MM.1S (cell line): ENCODE results near the gene ASPHD2.

ENCODE experiments used
- DNase-seq: peaks from one replicate; pipeline ENCODE4 v3.0.0-alpha.2; 2015
- H2AFZ ChIP-seq: fragments of 300-600 bp; sonication (generic); 2 replicates; pipeline ENCODE4 v1.6.0; 2016; ENCODE audit warnings: antibody characterized with exemption, low read length
- H3F3A ChIP-seq: fragments of 300-600 bp; sonication (generic); 2 replicates; pipeline ENCODE4 v1.6.1; 2016; ENCODE audit warnings: mild to moderate bottlenecking, antibody characterized with exemption, low read length, moderate library complexity, mixed read lengths; ENCODE audit not compliant: insufficient read depth
- H3K27ac ChIP-seq: fragments of 300-600 bp; sonication (generic); 2 replicates; pipeline ENCODE4 v1.5.1; 2016; ENCODE audit warnings: mild to moderate bottlenecking, low read length
- H3K27me3 ChIP-seq: fragments of 300-600 bp; sonication (generic); replicated peaks from 2 replicates; pipeline ENCODE4 v1.6.0; 2016; ENCODE audit warnings: low read length; ENCODE audit not compliant: insufficient read depth
- H3K36me3 ChIP-seq: fragments of 300-600 bp; sonication (generic); replicated peaks from 2 replicates; pipeline ENCODE4 v1.6.1; 2016; ENCODE audit warnings: mild to moderate bottlenecking, low read length, mixed read lengths; ENCODE audit not compliant: insufficient read depth
- H3K4me1 ChIP-seq: fragments of 300-600 bp; sonication (generic); 2 replicates; pipeline ENCODE4 v1.6.1; 2016; ENCODE audit warnings: low read length, mixed read lengths
- H3K4me2 ChIP-seq: fragments of 300-600 bp; sonication (generic); 2 replicates; pipeline ENCODE4 v1.6.0; 2016; ENCODE audit warnings: low read depth, low read length
- H3K4me3 ChIP-seq: fragments of 300-600 bp; sonication (generic); 2 replicates; pipeline ENCODE4 v1.5.1; 2016; ENCODE audit warnings: low read length, mixed read lengths
- H3K79me2 ChIP-seq: fragments of 300-600 bp; sonication (generic); 2 replicates; pipeline ENCODE4 v1.6.1; 2016; ENCODE audit warnings: mixed run types, low read length, mixed read lengths
- H3K9ac ChIP-seq: fragments of 300-600 bp; sonication (generic); 2 replicates; pipeline ENCODE4 v1.6.1; 2016; ENCODE audit warnings: low read length, mixed read lengths
- H3K9me2 ChIP-seq: fragments of 300-600 bp; sonication (generic); replicated peaks from 2 replicates; pipeline ENCODE4 v1.6.1; 2016; ENCODE audit warnings: mild to moderate bottlenecking, low read length, mixed read lengths; ENCODE audit not compliant: insufficient read depth
- H3K9me3 ChIP-seq: fragments of 300-600 bp; sonication (generic); replicated peaks from 2 replicates; pipeline ENCODE4 v1.6.1; 2016; ENCODE audit warnings: mild to moderate bottlenecking, low read length, mixed read lengths; ENCODE audit not compliant: insufficient read depth
- H4K20me1 ChIP-seq: fragments of 300-600 bp; sonication (generic); 2 replicates; pipeline ENCODE4 v1.6.1; 2016; ENCODE audit warnings: mild to moderate bottlenecking, low read length, moderate library complexity, mixed read lengths; ENCODE audit not compliant: insufficient read depth
- EZH2 ChIP-seq: fragments of 300-600 bp; sonication (generic); optimal IDR thresholded peaks from 2 replicates; pipeline ENCODE3; 2017; ENCODE audit warnings: low read depth, mild to moderate bottlenecking, antibody characterized with exemption, low read length, mixed read lengths
- EZH2phosphoT487 ChIP-seq: fragments of 300-600 bp; sonication (generic); IDR thresholded peaks from 2 replicates; pipeline ENCODE4 v1.6.1; 2018; ENCODE audit warnings: antibody characterized with exemption, low read length
- TF ChIP-seq, protein P1 (sequence below): fragments of 300-600 bp; sonication (generic); IDR thresholded peaks from 2 replicates; pipeline ENCODE4 v1.5.1; 2016; ENCODE audit warnings: antibody characterized with exemption, low read length, mixed read lengths

Gene ASPHD2

DNA sequence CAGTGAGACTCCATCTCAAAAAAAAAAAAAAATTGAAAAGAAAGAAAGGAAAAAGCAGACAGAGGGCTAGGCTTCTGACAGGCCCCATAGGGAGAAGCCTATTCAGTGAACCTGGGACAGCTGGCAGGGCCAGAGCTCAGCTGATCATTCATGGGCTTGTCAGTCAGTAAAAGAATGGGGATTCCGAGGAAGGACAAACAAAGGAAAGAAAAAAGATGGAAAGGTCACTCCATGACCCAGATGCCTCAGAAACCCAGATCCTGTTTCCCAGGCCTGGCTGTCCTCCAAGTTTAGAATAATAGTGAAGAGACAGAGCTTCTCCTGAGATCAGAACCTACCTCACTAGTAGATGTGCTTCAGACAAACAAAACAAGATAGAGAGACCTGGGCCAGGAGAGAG is 34.3 kb upstream of the ASPHD2 start:
- Histone ChIP-seq H3K4me3 (no peak overlapping the region), H3K9me2 (no peaks in the 10 kb centered on the region), H3F3A (no peaks in the 10 kb centered on the region), H3K4me1 (no peaks in the 10 kb centered on the region), H3K27ac (no peak overlapping the region), H3K27me3 (no peaks in the 10 kb centered on the region), H2AFZ (no peak overlapping the region), H3K4me2 (no peak overlapping the region), H3K79me2 (no peaks in the 10 kb centered on the region), H3K9me3 (no peaks in the 10 kb centered on the region), H3K36me3 (no peaks in the 10 kb centered on the region), H4K20me1 (no peaks in the 10 kb centered on the region), H3K9ac (no peak overlapping the region)
- no peak for DNase-seq
- TF ChIP-seq EZH2phosphoT487 (no peak), EZH2 (no peak)
- TF ChIP-seq, protein P1, sequence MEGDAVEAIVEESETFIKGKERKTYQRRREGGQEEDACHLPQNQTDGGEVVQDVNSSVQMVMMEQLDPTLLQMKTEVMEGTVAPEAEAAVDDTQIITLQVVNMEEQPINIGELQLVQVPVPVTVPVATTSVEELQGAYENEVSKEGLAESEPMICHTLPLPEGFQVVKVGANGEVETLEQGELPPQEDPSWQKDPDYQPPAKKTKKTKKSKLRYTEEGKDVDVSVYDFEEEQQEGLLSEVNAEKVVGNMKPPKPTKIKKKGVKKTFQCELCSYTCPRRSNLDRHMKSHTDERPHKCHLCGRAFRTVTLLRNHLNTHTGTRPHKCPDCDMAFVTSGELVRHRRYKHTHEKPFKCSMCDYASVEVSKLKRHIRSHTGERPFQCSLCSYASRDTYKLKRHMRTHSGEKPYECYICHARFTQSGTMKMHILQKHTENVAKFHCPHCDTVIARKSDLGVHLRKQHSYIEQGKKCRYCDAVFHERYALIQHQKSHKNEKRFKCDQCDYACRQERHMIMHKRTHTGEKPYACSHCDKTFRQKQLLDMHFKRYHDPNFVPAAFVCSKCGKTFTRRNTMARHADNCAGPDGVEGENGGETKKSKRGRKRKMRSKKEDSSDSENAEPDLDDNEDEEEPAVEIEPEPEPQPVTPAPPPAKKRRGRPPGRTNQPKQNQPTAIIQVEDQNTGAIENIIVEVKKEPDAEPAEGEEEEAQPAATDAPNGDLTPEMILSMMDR, result no peak

DNA sequence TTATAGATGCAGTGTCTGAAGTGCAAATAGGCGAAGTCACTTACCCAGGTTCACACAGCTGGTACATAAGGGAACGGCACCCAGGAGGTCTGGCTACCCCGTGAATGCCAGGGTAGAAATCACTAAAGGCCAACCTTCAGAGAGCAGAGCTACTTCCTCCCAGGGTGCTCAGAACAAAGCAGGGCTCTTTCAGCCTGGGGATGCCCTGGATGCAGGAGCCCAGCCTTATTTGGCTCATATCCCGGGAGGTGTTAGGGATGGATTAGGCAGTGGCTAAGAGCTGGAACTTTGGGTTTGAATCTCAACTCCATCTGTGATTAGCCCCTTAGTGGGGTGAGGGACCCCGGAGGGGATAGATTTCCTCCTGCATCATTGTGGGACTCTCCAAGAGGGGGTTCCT is 33.1 kb upstream of the ASPHD2 start:
- no peak overlapping the region for H3K4me3 ChIP-seq
- H3K27me3 ChIP-seq, result no peaks in the 10 kb centered on the region
- no peaks in the 10 kb centered on the region for H3K4me1 ChIP-seq
- no peaks in the 10 kb centered on the region for H3K36me3 ChIP-seq
- H2AFZ ChIP-seq, result no peak overlapping the region
- H3F3A ChIP-seq, result no peaks in the 10 kb centered on the region
- H3K9ac ChIP-seq, result no peak overlapping the region
- H3K79me2 ChIP-seq, result no peaks in the 10 kb centered on the region
- no peaks in the 10 kb centered on the region for H3K9me2 ChIP-seq
- H3K27ac ChIP-seq, result no peak overlapping the region
- H4K20me1 ChIP-seq, result no peaks in the 10 kb centered on the region
- no peak overlapping the region for H3K4me2 ChIP-seq
- no peak for DNase-seq
- H3K9me3 ChIP-seq, result no peaks in the 10 kb centered on the region
- TF ChIP-seq, protein P1, result no peak
- TF ChIP-seq EZH2 (no peak), EZH2phosphoT487 (no peak)

- DNase-seq, result peak; percentile 45
- Histone ChIP-seq H3K79me2 (no peaks in the 10 kb centered on the region), H3K27ac (no peak overlapping the region), H3F3A (no peaks in the 10 kb centered on the region), H3K9ac (no peak overlapping the region), H3K27me3 (no peaks in the 10 kb centered on the region), H3K4me3 (no peak overlapping the region), H3K36me3 (no peaks in the 10 kb centered on the region), H3K4me2 (no peak overlapping the region), H3K9me2 (no peaks in the 10 kb centered on the region), H4K20me1 (no peaks in the 10 kb centered on the region), H3K4me1 (no peaks in the 10 kb centered on the region), H3K9me3 (no peaks in the 10 kb centered on the region), H2AFZ (no peak overlapping the region)
- TF ChIP-seq, protein P1, result peak; percentile 69
- TF ChIP-seq EZH2, result no peak
Observed at GRCh38 chr22:26398741-26399153, 30.3 kb upstream of the ASPHD2 start.
